Measurements from ENCODE around the gene TNNT1.

Gene TNNT1

GRCh38 chr19:55091955-55092354 lies 57.1 kb downstream of the TNNT1 start:
- H3K9me3 ChIP-seq: no peaks in the 10 kb centered on the region
- no peak overlapping the region for H3K27ac ChIP-seq
- no peak overlapping the region for H3K4me3 ChIP-seq
- H3K4me2 ChIP-seq: no peak overlapping the region
- no peak overlapping the region for H3K9ac ChIP-seq
- H3K36me3 ChIP-seq: peaks cover 63% of the 10 kb centered on the region
- TF ChIP-seq Cebpa-rat (IDR thresholded peaks at IDR 0.05): no peak
- peaks cover 13% of the 10 kb centered on the region for H3K27me3 ChIP-seq
- peaks cover 56% of the 10 kb centered on the region for H4K20me1 ChIP-seq
- peaks cover 22% of the 10 kb centered on the region for H3K4me1 ChIP-seq

- H3K27me3 ChIP-seq: peaks cover 19% of the 10 kb centered on the region
- H3K27ac ChIP-seq: no peak overlapping the region
- H3K9ac ChIP-seq: no peak overlapping the region
- no peak overlapping the region for H3K4me3 ChIP-seq
- no peaks in the 10 kb centered on the region for H3K9me3 ChIP-seq
- H3K4me1 ChIP-seq: peaks cover 25% of the 10 kb centered on the region
- TF ChIP-seq Cebpa-rat (IDR thresholded peaks at IDR 0.05): no peak
- H4K20me1 ChIP-seq: peaks cover 58% of the 10 kb centered on the region
- no peak overlapping the region for H3K4me2 ChIP-seq
- peaks cover 63% of the 10 kb centered on the region for H3K36me3 ChIP-seq
Observed at GRCh38 chr19:55091126-55091910, 57.7 kb downstream of the TNNT1 start.

- Histone ChIP-seq H3K36me3 (peaks cover 58% of the 10 kb centered on the region), H3K27ac (no peak overlapping the region), H3K4me1 (peaks cover 26% of the 10 kb centered on the region), H3K27me3 (peaks cover 27% of the 10 kb centered on the region), H3K9ac (no peak overlapping the region), H3K4me2 (no peak overlapping the region), H3K9me3 (no peaks in the 10 kb centered on the region), H3K4me3 (no peak overlapping the region), H4K20me1 (peaks cover 58% of the 10 kb centered on the region)
- no peak for TF ChIP-seq Cebpa-rat (IDR thresholded peaks at IDR 0.05)
Observed at GRCh38 chr19:55090564-55090963, 58.4 kb downstream of the TNNT1 start.

GRCh38 chr19:55089342-55089944 lies 59.6 kb downstream of the TNNT1 start:
- Histone ChIP-seq H3K4me2 (no peak overlapping the region), H3K36me3 (peaks cover 46% of the 10 kb centered on the region), H3K27me3 (peaks cover 38% of the 10 kb centered on the region), H3K9ac (no peak overlapping the region), H3K9me3 (no peaks in the 10 kb centered on the region), H3K27ac (no peak overlapping the region), H3K4me3 (no peak overlapping the region), H3K4me1 (peaks cover 26% of the 10 kb centered on the region), H4K20me1 (peaks cover 63% of the 10 kb centered on the region)
- no peak for TF ChIP-seq Cebpa-rat (IDR thresholded peaks at IDR 0.05)

GRCh38 chr19:55088543-55089341 lies 60.3 kb downstream of the TNNT1 start:
- H3K9me3 ChIP-seq: no peaks in the 10 kb centered on the region
- H3K36me3 ChIP-seq: peaks cover 44% of the 10 kb centered on the region
- peaks cover 26% of the 10 kb centered on the region for H3K4me1 ChIP-seq
- no peak overlapping the region for H3K4me2 ChIP-seq
- H3K27me3 ChIP-seq: peaks cover 39% of the 10 kb centered on the region
- no peak overlapping the region for H3K9ac ChIP-seq
- no peak overlapping the region for H3K4me3 ChIP-seq
- no peak for TF ChIP-seq Cebpa-rat (IDR thresholded peaks at IDR 0.05)
- peaks cover 66% of the 10 kb centered on the region for H4K20me1 ChIP-seq
- no peak overlapping the region for H3K27ac ChIP-seq

GRCh38 chr19:55088021-55088451 lies 61.0 kb downstream of the TNNT1 start:
- peaks cover 26% of the 10 kb centered on the region for H3K4me1 ChIP-seq
- H4K20me1 ChIP-seq: peaks cover 66% of the 10 kb centered on the region
- no peak overlapping the region for H3K27ac ChIP-seq
- H3K27me3 ChIP-seq: peaks cover 44% of the 10 kb centered on the region
- no peak overlapping the region for H3K4me3 ChIP-seq
- TF ChIP-seq Cebpa-rat (IDR thresholded peaks at IDR 0.05): no peak
- H3K36me3 ChIP-seq: peaks cover 43% of the 10 kb centered on the region
- H3K4me2 ChIP-seq: peak overlapping the region; percentile 90
- no peak overlapping the region for H3K9ac ChIP-seq
- H3K9me3 ChIP-seq: no peaks in the 10 kb centered on the region

GRCh38 chr19:55087542-55087901 lies 61.5 kb downstream of the TNNT1 start:
- H3K9me3 ChIP-seq: no peaks in the 10 kb centered on the region; the same call in 1 of the 2 replicates

GRCh38 chr19:55086730-55087541 lies 62.1 kb downstream of the TNNT1 start:
- Histone ChIP-seq H3K4me1 (peaks cover 31% of the 10 kb centered on the region), H3K27ac (no peak overlapping the region), H3K9me3 (peaks cover 4% of the 10 kb centered on the region; the same call in 1 of the 2 replicates), H3K4me3 (peak overlapping the region; percentile 64), H3K36me3 (peaks cover 32% of the 10 kb centered on the region), H3K27me3 (peaks cover 52% of the 10 kb centered on the region), H4K20me1 (peaks cover 66% of the 10 kb centered on the region), H3K4me2 (peak overlapping the region; percentile 90), H3K9ac (no peak overlapping the region)
- TF ChIP-seq Cebpa-rat (IDR thresholded peaks at IDR 0.05): no peak

More at GRCh38 chr19:55087542-55087901, 61.5 kb downstream of the TNNT1 start:
- TF ChIP-seq Cebpa-rat (IDR thresholded peaks at IDR 0.05): no peak
- Histone ChIP-seq H3K4me2 (peak overlapping the region; percentile 90), H3K4me1 (peaks cover 26% of the 10 kb centered on the region), H3K36me3 (peaks cover 38% of the 10 kb centered on the region), H3K27ac (no peak overlapping the region), H3K27me3 (peaks cover 47% of the 10 kb centered on the region), H3K4me3 (peak overlapping the region; percentile 64), H3K9ac (no peak overlapping the region), H4K20me1 (peaks cover 66% of the 10 kb centered on the region)

Measured in BLaER1 (cell line).